ENCODE results near the gene ZDHHC21.

- TF ChIP-seq, protein P1, sequence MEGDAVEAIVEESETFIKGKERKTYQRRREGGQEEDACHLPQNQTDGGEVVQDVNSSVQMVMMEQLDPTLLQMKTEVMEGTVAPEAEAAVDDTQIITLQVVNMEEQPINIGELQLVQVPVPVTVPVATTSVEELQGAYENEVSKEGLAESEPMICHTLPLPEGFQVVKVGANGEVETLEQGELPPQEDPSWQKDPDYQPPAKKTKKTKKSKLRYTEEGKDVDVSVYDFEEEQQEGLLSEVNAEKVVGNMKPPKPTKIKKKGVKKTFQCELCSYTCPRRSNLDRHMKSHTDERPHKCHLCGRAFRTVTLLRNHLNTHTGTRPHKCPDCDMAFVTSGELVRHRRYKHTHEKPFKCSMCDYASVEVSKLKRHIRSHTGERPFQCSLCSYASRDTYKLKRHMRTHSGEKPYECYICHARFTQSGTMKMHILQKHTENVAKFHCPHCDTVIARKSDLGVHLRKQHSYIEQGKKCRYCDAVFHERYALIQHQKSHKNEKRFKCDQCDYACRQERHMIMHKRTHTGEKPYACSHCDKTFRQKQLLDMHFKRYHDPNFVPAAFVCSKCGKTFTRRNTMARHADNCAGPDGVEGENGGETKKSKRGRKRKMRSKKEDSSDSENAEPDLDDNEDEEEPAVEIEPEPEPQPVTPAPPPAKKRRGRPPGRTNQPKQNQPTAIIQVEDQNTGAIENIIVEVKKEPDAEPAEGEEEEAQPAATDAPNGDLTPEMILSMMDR (IDR thresholded peaks at IDR 0.05; ENCODE audit: low read length) = no peak
- no peak for TF ChIP-seq EZH2 (IDR thresholded peaks at IDR 0.05; ENCODE audit: borderline replicate concordance, low read length)
Observed at GRCh38 chr9:14650596-14650995, 42.6 kb downstream of the ZDHHC21 start.
